Stimulated activated CD4-positive, alpha-beta T cell treated with anti-CD3 and anti-CD28 coated beads, Interleukin-4, amount 100 ng/mL, for 48 hours (primary cell): ENCODE data around the gene ELP4.

Source experiments
- DNase-seq, 2 donors: peaks; one replicate each; pipeline ENCODE4 v3.0.0-alpha.2; 2020; ENCODE audit warnings: low read depth in 2 of 2

Gene ELP4

GRCh38 chr11:31824332-31824878, 314.8 kb downstream of the ELP4 start:
- no peak for DNase-seq

- no peak for DNase-seq
These were observed 315.6 kb downstream of the ELP4 start for GRCh38 chr11:31824879-31825837.

- DNase-seq: no peak
These were observed 316.4 kb downstream of the ELP4 start for GRCh38 chr11:31825838-31826484.

- DNase-seq: no peak
These were observed 317.2 kb downstream of the ELP4 start for GRCh38 chr11:31826536-31827438.

- DNase-seq: no peak
These were observed 318.1 kb downstream of the ELP4 start for GRCh38 chr11:31827455-31828206.

GRCh38 chr11:31828217-31828616, 318.6 kb downstream of the ELP4 start:
- no peak for DNase-seq

- no peak for DNase-seq
These were observed 320.8 kb downstream of the ELP4 start for GRCh38 chr11:31830406-31830805.

GRCh38 chr11:31834237-31834636, 324.7 kb downstream of the ELP4 start:
- DNase-seq: no peak
